Fibroblast of peridontal ligament (primary cell): ENCODE measurements around the gene CDK15.
A peak's percentile ranks its signal among the peaks of the same experiment; 100 is the strongest.
"Not testable (repeated sequence)": the region's sequence is repeated elsewhere in the genome, so short reads cannot be mapped to it uniquely, and the experiment has no call there.

Experiments
- DNase-seq: peaks from one replicate; pipeline ENCODE4 v3.0.0-alpha.2; 2010; ENCODE audit errors: extremely low read depth

The CDK15 gene

GRCh38 chr2:201830666-201831065 lies 24.3 kb downstream of the CDK15 start:
- DNase-seq = no peak

- DNase-seq = peak; percentile 95
Observed at GRCh38 chr2:201831469-201831868, 25.1 kb downstream of the CDK15 start.

GRCh38 chr2:201833781-201834180 lies 27.4 kb downstream of the CDK15 start:
- no peak for DNase-seq

GRCh38 chr2:201835066-201835465 lies 28.7 kb downstream of the CDK15 start:
- no peak for DNase-seq

- DNase-seq = no peak
Observed at GRCh38 chr2:201837391-201837790, 31.1 kb downstream of the CDK15 start.

GRCh38 chr2:201837824-201838431 lies 31.6 kb downstream of the CDK15 start:
- DNase-seq = no peak

- DNase-seq = no peak
Observed at GRCh38 chr2:201839727-201840126, 33.4 kb downstream of the CDK15 start.

- no peak for DNase-seq
Observed at GRCh38 chr2:201840726-201841125, 34.4 kb downstream of the CDK15 start.

- no peak for DNase-seq
Observed at GRCh38 chr2:201842131-201842860, 36.0 kb downstream of the CDK15 start.

- DNase-seq = not testable (repeated sequence)
Observed at GRCh38 chr2:201844922-201845321, 38.6 kb downstream of the CDK15 start.

- no peak for DNase-seq
Observed at GRCh38 chr2:201847481-201847880, 41.1 kb downstream of the CDK15 start.

- peak; percentile 59 for DNase-seq
Observed at GRCh38 chr2:201852462-201852861, 46.1 kb downstream of the CDK15 start.

GRCh38 chr2:201852878-201853415 lies 46.6 kb downstream of the CDK15 start:
- no peak for DNase-seq

- DNase-seq = peak; percentile 99
Observed at GRCh38 chr2:201854221-201854801, 48.0 kb downstream of the CDK15 start.

GRCh38 chr2:201854841-201855240 lies 48.5 kb downstream of the CDK15 start:
- peak; percentile 68 for DNase-seq

- DNase-seq = peak; percentile 28
Observed at GRCh38 chr2:201855356-201855755, 49.0 kb downstream of the CDK15 start.

GRCh38 chr2:201857326-201857725 lies 51.0 kb downstream of the CDK15 start:
- no peak for DNase-seq

GRCh38 chr2:201858281-201859184 lies 52.2 kb downstream of the CDK15 start:
- DNase-seq = peak; percentile 35

GRCh38 chr2:201859949-201860348 lies 53.6 kb downstream of the CDK15 start:
- peak; percentile 78 for DNase-seq

GRCh38 chr2:201860636-201861066 lies 54.3 kb downstream of the CDK15 start:
- peak; percentile 93 for DNase-seq

- no peak for DNase-seq
Observed at GRCh38 chr2:201862843-201863242, 56.5 kb downstream of the CDK15 start.
